GM19328 (cell line): Measurements from ENCODE around the gene SFXN5.

Experiments used
- ATAC-seq: cut with Tn5 transposase; IDR thresholded peaks from one replicate; pipeline ENCODE4 v1.9.1; 2021; ENCODE audit warnings: mild to moderate bottlenecking, moderate library complexity; ENCODE audit not compliant: unreplicated experiment

Gene SFXN5

GRCh38 chr2:73053316-73054114 is 18.0 kb downstream of the SFXN5 start:
- ATAC-seq, result no peak

- no peak for ATAC-seq
Measured at GRCh38 chr2:73050121-73050545, 21.4 kb downstream of the SFXN5 start.

GRCh38 chr2:73043929-73044832 is 27.3 kb downstream of the SFXN5 start:
- no peak for ATAC-seq

- no peak for ATAC-seq
Measured at GRCh38 chr2:73043276-73043675, 28.2 kb downstream of the SFXN5 start.

GRCh38 chr2:73037947-73038585 is 33.4 kb downstream of the SFXN5 start:
- ATAC-seq, result no peak

- no peak for ATAC-seq
Measured at GRCh38 chr2:73036766-73037165, 34.7 kb downstream of the SFXN5 start.

- no peak for ATAC-seq
Measured at GRCh38 chr2:73035899-73036711, 35.4 kb downstream of the SFXN5 start.

- ATAC-seq, result no peak
Measured at GRCh38 chr2:73034661-73035375, 36.7 kb downstream of the SFXN5 start.

GRCh38 chr2:73033766-73034381 is 37.6 kb downstream of the SFXN5 start:
- no peak for ATAC-seq

- ATAC-seq, result no peak
Measured at GRCh38 chr2:73033142-73033765, 38.3 kb downstream of the SFXN5 start.

GRCh38 chr2:73032702-73033097 is 38.8 kb downstream of the SFXN5 start:
- ATAC-seq, result no peak

GRCh38 chr2:73031725-73032701 is 39.5 kb downstream of the SFXN5 start:
- ATAC-seq, result no peak

GRCh38 chr2:73031095-73031678 is 40.3 kb downstream of the SFXN5 start:
- no peak for ATAC-seq

GRCh38 chr2:73028841-73029240 is 42.7 kb downstream of the SFXN5 start:
- no peak for ATAC-seq

GRCh38 chr2:73027340-73027739 is 44.2 kb downstream of the SFXN5 start:
- ATAC-seq, result no peak

- no peak for ATAC-seq
Measured at GRCh38 chr2:73023497-73023896, 48.0 kb downstream of the SFXN5 start.

- no peak for ATAC-seq
Measured at GRCh38 chr2:73022024-73022568, 49.4 kb downstream of the SFXN5 start.
